HK-2 (cell line): ENCODE measurements around the gene RENBP.
A peak's percentile ranks its signal among the peaks of the same experiment; 100 is the strongest.

ENCODE experiments used
- DNase-seq: peaks from one replicate; pipeline ENCODE4 v3.0.0-alpha.2; 2018; ENCODE audit not compliant: unreplicated experiment

Gene RENBP

DNA sequence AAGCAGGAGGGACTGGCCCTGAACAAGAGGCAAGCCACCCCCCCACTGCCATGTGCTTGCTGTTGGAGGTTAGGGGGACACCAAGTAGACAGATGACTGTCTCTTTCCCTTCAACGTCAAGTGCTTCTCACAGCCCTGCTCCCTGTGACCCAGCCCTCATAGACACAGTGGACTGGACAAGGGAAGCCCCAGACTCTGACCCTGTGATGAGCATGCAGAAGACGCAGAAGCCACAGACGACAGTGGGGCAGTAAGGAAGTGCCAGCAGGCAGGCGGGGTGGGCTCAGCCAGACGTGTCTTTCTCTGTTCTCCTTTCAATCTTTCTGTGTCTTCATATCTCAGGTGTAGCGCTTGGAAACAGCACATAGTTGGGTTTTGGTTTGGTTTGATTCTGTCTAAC, 56.1 kb downstream of the RENBP start:
- no peak for DNase-seq

DNA sequence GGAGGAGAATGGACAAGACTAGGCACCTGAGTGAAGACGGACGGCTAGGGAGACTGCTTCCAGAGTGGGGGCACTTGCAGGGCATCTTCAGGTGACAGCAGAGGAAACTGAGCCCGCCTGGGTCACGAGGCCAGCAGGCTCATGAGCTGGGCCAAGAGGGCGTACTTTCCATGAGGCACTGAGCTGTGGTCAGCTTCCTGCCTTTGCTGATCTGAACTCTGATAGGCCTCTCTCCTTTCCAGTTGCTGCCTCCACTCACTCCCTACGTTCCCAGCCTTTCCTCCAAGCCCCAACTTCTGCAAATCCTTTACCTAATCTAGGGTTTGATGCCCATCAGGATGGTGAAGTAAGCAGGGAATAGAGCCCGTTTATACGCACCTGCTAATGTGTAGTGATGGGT, 57.1 kb downstream of the RENBP start:
- DNase-seq = no peak

DNA sequence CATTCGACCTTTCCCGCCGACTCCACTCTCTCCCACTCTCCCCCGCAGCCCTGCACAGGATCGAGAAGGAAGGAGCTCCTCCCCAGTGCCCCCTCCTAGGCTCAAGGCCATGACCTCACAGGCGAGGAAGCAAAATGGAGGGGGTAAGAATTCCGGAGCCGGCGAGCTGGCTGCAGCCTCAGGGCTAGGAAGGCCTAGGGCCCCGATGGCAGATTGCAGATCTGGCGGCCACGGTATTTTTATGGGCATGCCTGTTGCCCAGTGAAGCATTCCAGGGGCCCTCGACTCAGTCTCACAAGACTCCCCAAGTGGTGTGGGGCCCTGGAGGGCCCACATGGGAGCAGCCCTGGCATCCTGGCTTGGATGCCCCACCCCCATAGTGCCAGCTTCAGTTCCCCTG, 57.5 kb downstream of the RENBP start:
- peak; percentile 78 for DNase-seq

DNA sequence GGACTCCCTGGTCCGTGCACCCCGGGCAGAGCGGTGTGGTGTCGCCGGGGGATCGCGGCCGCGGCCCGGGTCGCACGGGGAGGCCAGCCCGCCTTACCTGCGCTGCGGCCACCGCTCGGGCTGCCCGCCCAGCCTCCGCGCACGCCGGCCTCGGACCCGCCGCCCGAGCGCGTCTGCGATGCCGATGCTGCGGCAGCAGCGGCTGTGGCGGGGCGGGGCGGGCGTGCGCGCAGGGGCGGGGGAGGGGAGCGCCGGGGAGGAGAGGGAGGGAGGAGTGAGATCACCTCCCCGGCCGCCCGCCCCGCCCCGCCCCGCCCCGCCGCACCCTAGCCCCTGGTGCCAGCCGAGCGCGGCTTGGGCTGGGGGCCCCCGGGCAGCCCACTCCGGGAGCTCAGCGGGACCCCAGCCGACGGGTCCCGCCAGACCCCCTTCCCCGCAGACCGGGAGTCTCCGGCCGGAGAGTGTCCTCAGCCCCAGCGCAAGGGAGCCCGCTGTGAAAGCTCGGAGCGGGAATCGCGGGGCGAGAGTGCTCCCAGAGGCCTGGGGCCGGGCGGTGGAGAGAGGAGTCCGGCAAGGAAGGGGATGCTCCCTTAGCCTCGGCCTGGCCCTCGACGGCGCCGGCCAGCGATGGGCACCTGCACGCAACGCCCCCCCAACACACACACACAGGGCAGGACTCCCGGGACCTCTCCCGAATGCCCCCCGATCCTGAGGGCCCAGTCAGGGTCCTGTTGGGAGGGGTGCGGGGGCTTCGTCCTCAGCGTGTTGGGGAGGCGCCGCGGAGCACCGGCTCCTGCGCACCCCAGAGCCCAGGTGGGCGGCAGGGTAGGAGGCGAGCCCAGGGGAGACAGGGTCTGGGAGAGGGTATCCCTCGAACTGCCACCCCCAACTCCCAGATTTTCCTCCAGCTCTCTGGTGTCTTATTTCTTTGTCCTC, 58.2 kb downstream of the RENBP start, which contains the start of gene L1CAM:
Gene L1CAM, minus strand, starts transcription at position 206 of the 936 bp plus-strand sequence. CDS start 10,337 bp downstream, outside the sequence.
- DNase-seq = peak; percentile 66
